H1 (cell line): ENCODE data around the gene SCN4A.
A peak's percentile ranks its signal among the peaks of the same experiment; 100 is the strongest.

ENCODE experiments used
- CEBPB ChIP-seq: IDR thresholded peaks from 2 replicates; pipeline ENCODE4 v1.6.1; 2012; ENCODE audit warnings: low read depth, low read length
- CHD1 ChIP-seq: IDR thresholded peaks from 2 replicates; pipeline ENCODE4 v1.6.1; 2012; ENCODE audit warnings: low read depth, low read length, improper control_type of control experiment
- CHD2 ChIP-seq: IDR thresholded peaks from 2 replicates; pipeline ENCODE4 v1.6.1; 2012; ENCODE audit warnings: low read length, improper control_type of control experiment
- EGR1 ChIP-seq: IDR thresholded peaks from 2 replicates; pipeline ENCODE4 v1.6.1; 2011; ENCODE audit warnings: low read depth, low read length, borderline replicate concordance
- GABPA ChIP-seq: IDR thresholded peaks from 2 replicates; pipeline ENCODE4 v1.6.1; 2011; ENCODE audit warnings: mild to moderate bottlenecking, low read length, moderate library complexity, borderline replicate concordance; ENCODE audit not compliant: insufficient read depth
- KDM1A ChIP-seq: fragments of 200-600, 300-600 bp; sonication (generic); IDR thresholded peaks from 2 replicates; pipeline ENCODE4 v1.7.1; 2016; ENCODE audit warnings: mild to moderate bottlenecking, low read length, borderline replicate concordance
- POLR2A ChIP-seq, 2 experiments: IDR thresholded peaks; 1 replicate in 1 of 2; 2 replicates in 1 of 2; pipeline ENCODE4 v1.6.1; 2011; ENCODE audit warnings: low read depth in 2 of 2, low read length in 2 of 2, mild to moderate bottlenecking in 2 of 2; ENCODE audit errors: control extremely low read depth in 1 of 2
- POLR2AphosphoS5 ChIP-seq: IDR thresholded peaks from 2 replicates; pipeline ENCODE4 v1.6.1; 2011; ENCODE audit warnings: low read depth, low read length
- SRF ChIP-seq: IDR thresholded peaks from 2 replicates; pipeline ENCODE4 v1.6.1; 2011; ENCODE audit warnings: mild to moderate bottlenecking, low read depth, low read length, moderate library complexity
- TF ChIP-seq, protein P1 (sequence below), 3 experiments: IDR thresholded peaks; 1 replicate in 2 of 3; 2 replicates in 1 of 3; pipeline versions ENCODE4 v1.5.1 to v1.6.1; 2011; ENCODE audit warnings: low read length in 3 of 3, mild to moderate bottlenecking in 3 of 3, inconsistent platforms in 2 of 3, low read depth in 1 of 3, moderate library complexity in 1 of 3; ENCODE audit not compliant: insufficient read depth in 1 of 3; ENCODE audit errors: control extremely low read depth in 1 of 3
- TF ChIP-seq, protein P2 (sequence below): IDR thresholded peaks from 2 replicates; pipeline ENCODE4 v1.6.1; 2011; ENCODE audit warnings: low read length, improper control_type of control experiment
- TF ChIP-seq, protein P3 (sequence below): fragments of 300-600 bp; sonication (generic); IDR thresholded peaks from 2 replicates; pipeline ENCODE4 v1.7.1; 2012; ENCODE audit warnings: low read length, moderate library complexity, mild to moderate bottlenecking, inconsistent platforms; ENCODE audit not compliant: insufficient replicate concordance

DNA sequence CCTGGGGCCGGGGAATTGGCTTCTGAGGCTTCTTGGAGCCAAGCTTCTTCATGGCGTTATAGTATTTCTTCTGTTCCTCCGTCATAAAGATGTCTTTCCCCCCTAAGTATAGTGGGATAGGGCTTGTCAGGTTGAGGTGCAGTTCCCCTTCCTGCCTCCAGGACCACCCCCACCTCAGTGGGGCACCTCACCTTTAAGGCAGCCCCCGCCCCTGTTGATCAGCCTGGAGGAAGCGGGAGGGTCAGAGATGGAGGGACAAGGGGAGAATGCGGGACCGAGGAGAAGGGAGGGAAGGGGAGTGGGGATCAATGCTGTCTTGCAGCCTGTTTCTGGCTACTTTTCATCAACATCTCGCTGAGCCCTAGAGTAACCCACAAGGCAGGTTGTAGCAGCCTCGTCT lies 29.0 kb downstream of the SCN4A start:
- TF ChIP-seq, protein P1, sequence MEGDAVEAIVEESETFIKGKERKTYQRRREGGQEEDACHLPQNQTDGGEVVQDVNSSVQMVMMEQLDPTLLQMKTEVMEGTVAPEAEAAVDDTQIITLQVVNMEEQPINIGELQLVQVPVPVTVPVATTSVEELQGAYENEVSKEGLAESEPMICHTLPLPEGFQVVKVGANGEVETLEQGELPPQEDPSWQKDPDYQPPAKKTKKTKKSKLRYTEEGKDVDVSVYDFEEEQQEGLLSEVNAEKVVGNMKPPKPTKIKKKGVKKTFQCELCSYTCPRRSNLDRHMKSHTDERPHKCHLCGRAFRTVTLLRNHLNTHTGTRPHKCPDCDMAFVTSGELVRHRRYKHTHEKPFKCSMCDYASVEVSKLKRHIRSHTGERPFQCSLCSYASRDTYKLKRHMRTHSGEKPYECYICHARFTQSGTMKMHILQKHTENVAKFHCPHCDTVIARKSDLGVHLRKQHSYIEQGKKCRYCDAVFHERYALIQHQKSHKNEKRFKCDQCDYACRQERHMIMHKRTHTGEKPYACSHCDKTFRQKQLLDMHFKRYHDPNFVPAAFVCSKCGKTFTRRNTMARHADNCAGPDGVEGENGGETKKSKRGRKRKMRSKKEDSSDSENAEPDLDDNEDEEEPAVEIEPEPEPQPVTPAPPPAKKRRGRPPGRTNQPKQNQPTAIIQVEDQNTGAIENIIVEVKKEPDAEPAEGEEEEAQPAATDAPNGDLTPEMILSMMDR (IDR thresholded peaks at IDR 0.05; ENCODE audit: control extremely low read depth in 1 of 3, insufficient read depth in 1 of 3, low read depth in 1 of 3, low read length in 3 of 3), result peak; percentile 15 to 40 (median 33)
- TF ChIP-seq CHD1 (no peak), GABPA (no peak), EGR1 (no peak), POLR2A (IDR thresholded peaks at IDR 0.05; ENCODE audit: control extremely low read depth in 1 of 2, low read depth in 2 of 2, low read length in 2 of 2) (no peak), CEBPB (no peak), CHD2 (no peak), POLR2AphosphoS5 (no peak), SRF (no peak), KDM1A (no peak)
- TF ChIP-seq, protein P2, sequence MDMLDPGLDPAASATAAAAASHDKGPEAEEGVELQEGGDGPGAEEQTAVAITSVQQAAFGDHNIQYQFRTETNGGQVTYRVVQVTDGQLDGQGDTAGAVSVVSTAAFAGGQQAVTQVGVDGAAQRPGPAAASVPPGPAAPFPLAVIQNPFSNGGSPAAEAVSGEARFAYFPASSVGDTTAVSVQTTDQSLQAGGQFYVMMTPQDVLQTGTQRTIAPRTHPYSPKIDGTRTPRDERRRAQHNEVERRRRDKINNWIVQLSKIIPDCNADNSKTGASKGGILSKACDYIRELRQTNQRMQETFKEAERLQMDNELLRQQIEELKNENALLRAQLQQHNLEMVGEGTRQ, result no peak
- TF ChIP-seq, protein P3, sequence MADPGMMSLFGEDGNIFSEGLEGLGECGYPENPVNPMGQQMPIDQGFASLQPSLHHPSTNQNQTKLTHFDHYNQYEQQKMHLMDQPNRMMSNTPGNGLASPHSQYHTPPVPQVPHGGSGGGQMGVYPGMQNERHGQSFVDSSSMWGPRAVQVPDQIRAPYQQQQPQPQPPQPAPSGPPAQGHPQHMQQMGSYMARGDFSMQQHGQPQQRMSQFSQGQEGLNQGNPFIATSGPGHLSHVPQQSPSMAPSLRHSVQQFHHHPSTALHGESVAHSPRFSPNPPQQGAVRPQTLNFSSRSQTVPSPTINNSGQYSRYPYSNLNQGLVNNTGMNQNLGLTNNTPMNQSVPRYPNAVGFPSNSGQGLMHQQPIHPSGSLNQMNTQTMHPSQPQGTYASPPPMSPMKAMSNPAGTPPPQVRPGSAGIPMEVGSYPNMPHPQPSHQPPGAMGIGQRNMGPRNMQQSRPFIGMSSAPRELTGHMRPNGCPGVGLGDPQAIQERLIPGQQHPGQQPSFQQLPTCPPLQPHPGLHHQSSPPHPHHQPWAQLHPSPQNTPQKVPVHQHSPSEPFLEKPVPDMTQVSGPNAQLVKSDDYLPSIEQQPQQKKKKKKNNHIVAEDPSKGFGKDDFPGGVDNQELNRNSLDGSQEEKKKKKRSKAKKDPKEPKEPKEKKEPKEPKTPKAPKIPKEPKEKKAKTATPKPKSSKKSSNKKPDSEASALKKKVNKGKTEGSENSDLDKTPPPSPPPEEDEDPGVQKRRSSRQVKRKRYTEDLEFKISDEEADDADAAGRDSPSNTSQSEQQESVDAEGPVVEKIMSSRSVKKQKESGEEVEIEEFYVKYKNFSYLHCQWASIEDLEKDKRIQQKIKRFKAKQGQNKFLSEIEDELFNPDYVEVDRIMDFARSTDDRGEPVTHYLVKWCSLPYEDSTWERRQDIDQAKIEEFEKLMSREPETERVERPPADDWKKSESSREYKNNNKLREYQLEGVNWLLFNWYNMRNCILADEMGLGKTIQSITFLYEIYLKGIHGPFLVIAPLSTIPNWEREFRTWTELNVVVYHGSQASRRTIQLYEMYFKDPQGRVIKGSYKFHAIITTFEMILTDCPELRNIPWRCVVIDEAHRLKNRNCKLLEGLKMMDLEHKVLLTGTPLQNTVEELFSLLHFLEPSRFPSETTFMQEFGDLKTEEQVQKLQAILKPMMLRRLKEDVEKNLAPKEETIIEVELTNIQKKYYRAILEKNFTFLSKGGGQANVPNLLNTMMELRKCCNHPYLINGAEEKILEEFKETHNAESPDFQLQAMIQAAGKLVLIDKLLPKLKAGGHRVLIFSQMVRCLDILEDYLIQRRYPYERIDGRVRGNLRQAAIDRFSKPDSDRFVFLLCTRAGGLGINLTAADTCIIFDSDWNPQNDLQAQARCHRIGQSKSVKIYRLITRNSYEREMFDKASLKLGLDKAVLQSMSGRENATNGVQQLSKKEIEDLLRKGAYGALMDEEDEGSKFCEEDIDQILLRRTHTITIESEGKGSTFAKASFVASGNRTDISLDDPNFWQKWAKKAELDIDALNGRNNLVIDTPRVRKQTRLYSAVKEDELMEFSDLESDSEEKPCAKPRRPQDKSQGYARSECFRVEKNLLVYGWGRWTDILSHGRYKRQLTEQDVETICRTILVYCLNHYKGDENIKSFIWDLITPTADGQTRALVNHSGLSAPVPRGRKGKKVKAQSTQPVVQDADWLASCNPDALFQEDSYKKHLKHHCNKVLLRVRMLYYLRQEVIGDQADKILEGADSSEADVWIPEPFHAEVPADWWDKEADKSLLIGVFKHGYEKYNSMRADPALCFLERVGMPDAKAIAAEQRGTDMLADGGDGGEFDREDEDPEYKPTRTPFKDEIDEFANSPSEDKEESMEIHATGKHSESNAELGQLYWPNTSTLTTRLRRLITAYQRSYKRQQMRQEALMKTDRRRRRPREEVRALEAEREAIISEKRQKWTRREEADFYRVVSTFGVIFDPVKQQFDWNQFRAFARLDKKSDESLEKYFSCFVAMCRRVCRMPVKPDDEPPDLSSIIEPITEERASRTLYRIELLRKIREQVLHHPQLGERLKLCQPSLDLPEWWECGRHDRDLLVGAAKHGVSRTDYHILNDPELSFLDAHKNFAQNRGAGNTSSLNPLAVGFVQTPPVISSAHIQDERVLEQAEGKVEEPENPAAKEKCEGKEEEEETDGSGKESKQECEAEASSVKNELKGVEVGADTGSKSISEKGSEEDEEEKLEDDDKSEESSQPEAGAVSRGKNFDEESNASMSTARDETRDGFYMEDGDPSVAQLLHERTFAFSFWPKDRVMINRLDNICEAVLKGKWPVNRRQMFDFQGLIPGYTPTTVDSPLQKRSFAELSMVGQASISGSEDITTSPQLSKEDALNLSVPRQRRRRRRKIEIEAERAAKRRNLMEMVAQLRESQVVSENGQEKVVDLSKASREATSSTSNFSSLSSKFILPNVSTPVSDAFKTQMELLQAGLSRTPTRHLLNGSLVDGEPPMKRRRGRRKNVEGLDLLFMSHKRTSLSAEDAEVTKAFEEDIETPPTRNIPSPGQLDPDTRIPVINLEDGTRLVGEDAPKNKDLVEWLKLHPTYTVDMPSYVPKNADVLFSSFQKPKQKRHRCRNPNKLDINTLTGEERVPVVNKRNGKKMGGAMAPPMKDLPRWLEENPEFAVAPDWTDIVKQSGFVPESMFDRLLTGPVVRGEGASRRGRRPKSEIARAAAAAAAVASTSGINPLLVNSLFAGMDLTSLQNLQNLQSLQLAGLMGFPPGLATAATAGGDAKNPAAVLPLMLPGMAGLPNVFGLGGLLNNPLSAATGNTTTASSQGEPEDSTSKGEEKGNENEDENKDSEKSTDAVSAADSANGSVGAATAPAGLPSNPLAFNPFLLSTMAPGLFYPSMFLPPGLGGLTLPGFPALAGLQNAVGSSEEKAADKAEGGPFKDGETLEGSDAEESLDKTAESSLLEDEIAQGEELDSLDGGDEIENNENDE, result no peak
